RWPE2 (cell line): ENCODE data around the gene MTMR8.
"Not testable (repeated sequence)": the region's sequence is repeated elsewhere in the genome, so short reads cannot be mapped to it uniquely, and the experiment has no call there.

Experiments
- ATAC-seq: fragments of 200-7000 bp; cut with Tn5 transposase; 3 replicates; pipeline ENCODE4 v1.9.1; 2021; ENCODE audit warnings: low read depth
- DNase-seq: peaks from one replicate; pipeline ENCODE4 v3.0.0-alpha.2; 2020; ENCODE audit warnings: low spot score
- H3K27ac ChIP-seq: fragments of 450-650 bp; 2 replicates; pipeline ENCODE4 v1.5.1; 2017; ENCODE audit warnings: mild to moderate bottlenecking; ENCODE audit not compliant: poor library complexity, severe bottlenecking
- H3K27me3 ChIP-seq: fragments of 250-450 bp; sonication (Bioruptor Pico); 2 replicates; pipeline ENCODE4 v1.5.1; 2021; ENCODE audit warnings: mild to moderate bottlenecking, moderate library complexity; ENCODE audit not compliant: insufficient read depth, poor library complexity, severe bottlenecking
- H3K36me3 ChIP-seq: fragments of 250-450 bp; sonication (Bioruptor Pico); 2 replicates; pipeline ENCODE4 v1.5.1; 2020; ENCODE audit warnings: low read depth, mild to moderate bottlenecking, moderate library complexity
- H3K4me1 ChIP-seq: fragments of 250-450 bp; sonication (Bioruptor Pico); 2 replicates; pipeline ENCODE4 v1.5.1; 2021; ENCODE audit warnings: mild to moderate bottlenecking, moderate library complexity; ENCODE audit not compliant: insufficient read depth, poor library complexity, severe bottlenecking
- H3K4me3 ChIP-seq: fragments of 250-450 bp; sonication (Bioruptor Pico); 2 replicates; pipeline ENCODE4 v1.5.1; 2021; ENCODE audit warnings: mild to moderate bottlenecking, moderate library complexity; ENCODE audit not compliant: severe bottlenecking
- H3K9me3 ChIP-seq: fragments of 250-450 bp; sonication (Bioruptor Pico); 2 replicates; pipeline ENCODE4 v1.5.1; 2021; ENCODE audit warnings: mild to moderate bottlenecking, moderate library complexity; ENCODE audit not compliant: severe bottlenecking
- CTCF ChIP-seq: fragments of 450-650 bp; IDR thresholded peaks from one replicate; pipeline ENCODE4 v1.5.1; 2017; ENCODE audit warnings: mild to moderate bottlenecking, moderate library complexity; ENCODE audit not compliant: poor library complexity, severe bottlenecking

MTMR8 gene

GRCh38 chrX:64395568-64395929, 297 bp upstream of the MTMR8 start:
- Histone ChIP-seq H3K27ac (no peak overlapping the region), H3K4me1 (no peaks in the 10 kb centered on the region), H3K9me3 (no peaks in the 10 kb centered on the region), H3K36me3 (no peaks in the 10 kb centered on the region), H3K4me3 (peak overlapping the region; percentile 35), H3K27me3 (no peaks in the 10 kb centered on the region)
- no peak for TF ChIP-seq CTCF
- no peak for DNase-seq
- ATAC-seq, result no peak

- Histone ChIP-seq H3K27ac (no peak overlapping the region), H3K4me1 (no peaks in the 10 kb centered on the region), H3K27me3 (no peaks in the 10 kb centered on the region), H3K9me3 (no peaks in the 10 kb centered on the region), H3K4me3 (peak overlapping the region; percentile 35), H3K36me3 (no peaks in the 10 kb centered on the region)
- DNase-seq, result no peak
- no peak for TF ChIP-seq CTCF
- no peak for ATAC-seq
Observed at GRCh38 chrX:64394059-64394873, 986 bp downstream of the MTMR8 start.

- no peak for TF ChIP-seq CTCF
- no peak for DNase-seq
- no peak for ATAC-seq
- no peaks in the 10 kb centered on the region for H3K27me3 ChIP-seq
- no peaks in the 10 kb centered on the region for H3K4me1 ChIP-seq
- no peak overlapping the region for H3K4me3 ChIP-seq
- H3K27ac ChIP-seq, result no peak overlapping the region
- H3K36me3 ChIP-seq, result no peaks in the 10 kb centered on the region
- H3K9me3 ChIP-seq, result no peaks in the 10 kb centered on the region
Observed at GRCh38 chrX:64389489-64389888, 5.8 kb downstream of the MTMR8 start.

- not testable (repeated sequence) for H3K4me1 ChIP-seq, H3K36me3 ChIP-seq, H3K27me3 ChIP-seq, H3K27ac ChIP-seq, H3K9me3 ChIP-seq, H3K4me3 ChIP-seq, DNase-seq, ATAC-seq
Observed at GRCh38 chrX:64380789-64381188, 14.5 kb downstream of the MTMR8 start.

- no peaks in the 10 kb centered on the region for H3K36me3 ChIP-seq
Observed at GRCh38 chrX:64379924-64380323, 15.3 kb downstream of the MTMR8 start.

More at GRCh38 chrX:64379924-64380323, 15.3 kb downstream of the MTMR8 start:
- no peak for TF ChIP-seq CTCF
- ATAC-seq, result no peak
- H3K27me3 ChIP-seq, result no peaks in the 10 kb centered on the region
- no peaks in the 10 kb centered on the region for H3K9me3 ChIP-seq
- no peak for DNase-seq
- H3K4me3 ChIP-seq, result no peak overlapping the region
- no peaks in the 10 kb centered on the region for H3K4me1 ChIP-seq
- no peak overlapping the region for H3K27ac ChIP-seq
